SU-DHL-6 (cell line): ENCODE results near the gene ACTG1.

ENCODE experiments used
- H2AFZ ChIP-seq: fragments of 200-600 bp; sonication (generic); 2 replicates; pipeline ENCODE4 v1.6.1; 2014; ENCODE audit warnings: low read depth, mild to moderate bottlenecking, moderate library complexity, mixed read lengths, antibody characterized with exemption, low read length; ENCODE audit not compliant: severe bottlenecking
- H3F3A ChIP-seq: fragments of 200-600 bp; shearing (Covaris generic); 2 replicates; pipeline ENCODE4 v1.6.0; 2016; ENCODE audit warnings: antibody characterized with exemption, mild to moderate bottlenecking; ENCODE audit not compliant: insufficient read depth
- H3K27ac ChIP-seq: fragments of 200-600 bp; sonication (generic); 2 replicates; pipeline ENCODE4 v1.5.1; 2016; ENCODE audit warnings: low read depth, mild to moderate bottlenecking, low read length, moderate library complexity, mixed read lengths
- H3K27me3 ChIP-seq: fragments of 200-600 bp; sonication (generic), shearing (Covaris generic); 2 replicates; pipeline ENCODE4 v1.6.0; 2014; ENCODE audit warnings: mild to moderate bottlenecking, low read length
- H3K36me3 ChIP-seq: fragments of 200-600 bp; sonication (generic); 2 replicates; pipeline ENCODE4 v1.6.1; 2014; ENCODE audit warnings: mild to moderate bottlenecking, low read length, mixed read lengths
- H3K4me2 ChIP-seq: fragments of 300-600, 200-600 bp; shearing (Covaris generic), sonication (generic); 2 replicates; pipeline ENCODE4 v1.6.0; 2014; ENCODE audit warnings: low read length, low read depth, mild to moderate bottlenecking; ENCODE audit not compliant: poor library complexity, severe bottlenecking
- H3K4me3 ChIP-seq: fragments of 200-600 bp; sonication (generic); 2 replicates; pipeline ENCODE4 v1.5.1; 2014; ENCODE audit warnings: antibody characterized with exemption, low read length, mild to moderate bottlenecking, mixed read lengths; ENCODE audit not compliant: insufficient read depth, poor library complexity, severe bottlenecking
- H3K79me2 ChIP-seq: fragments of 200-600 bp; sonication (generic); 2 replicates; pipeline ENCODE4 v1.6.1; 2014; ENCODE audit warnings: mild to moderate bottlenecking, low read length, moderate library complexity; ENCODE audit not compliant: insufficient read depth
- H3K9ac ChIP-seq: fragments of 200-600 bp; sonication (generic); 2 replicates; pipeline ENCODE4 v1.7.0; 2014; ENCODE audit warnings: mild to moderate bottlenecking, low read length
- H3K9me2 ChIP-seq: fragments of 200-600 bp; sonication (generic); replicated peaks from 2 replicates; pipeline ENCODE4 v1.6.1; 2014; ENCODE audit warnings: low read length; ENCODE audit not compliant: insufficient read depth
- H3K9me3 ChIP-seq: fragments of 200-600 bp; sonication (generic); 2 replicates; pipeline ENCODE4 v1.6.1; 2014; ENCODE audit warnings: low read length, mixed read lengths; ENCODE audit not compliant: insufficient read depth
- H4K20me1 ChIP-seq: fragments of 200-600 bp; sonication (generic); 2 replicates; pipeline ENCODE4 v1.6.1; 2014; ENCODE audit warnings: low read depth, mild to moderate bottlenecking, antibody characterized with exemption, low read length, moderate library complexity, mixed read lengths
- CTCF ChIP-seq: fragments of 200-600 bp; sonication (generic); IDR thresholded peaks from one replicate; pipeline ENCODE4 v1.5.1; 2017; ENCODE audit warnings: antibody characterized with exemption, mild to moderate bottlenecking, low read length, moderate library complexity; ENCODE audit not compliant: insufficient read depth, poor library complexity, severe bottlenecking
- EZH2phosphoT487 ChIP-seq: fragments of 200-600 bp; sonication (generic), shearing (Covaris generic); conservative IDR thresholded peaks from 2 replicates; pipeline ENCODE4 v1.6.1; 2018; ENCODE audit warnings: mild to moderate bottlenecking, antibody characterized with exemption, low read length, moderate library complexity, mixed read lengths

ACTG1 gene

GRCh38 chr17:81468111-81468769, 44.4 kb downstream of the ACTG1 start:
- H3K27ac ChIP-seq = no peak overlapping the region
- H3K4me3 ChIP-seq = no peak overlapping the region
- H2AFZ ChIP-seq = no peak overlapping the region
- no peaks in the 10 kb centered on the region for H3F3A ChIP-seq
- H3K9ac ChIP-seq = no peak overlapping the region
- H3K9me3 ChIP-seq = no peaks in the 10 kb centered on the region
- no peaks in the 10 kb centered on the region for H3K79me2 ChIP-seq
- H3K4me2 ChIP-seq = no peak overlapping the region
- TF ChIP-seq CTCF (no peak), EZH2phosphoT487 (no peak)
- no peaks in the 10 kb centered on the region for H3K27me3 ChIP-seq
- H4K20me1 ChIP-seq = no peaks in the 10 kb centered on the region
- H3K9me2 ChIP-seq = no peaks in the 10 kb centered on the region
- H3K36me3 ChIP-seq = no peaks in the 10 kb centered on the region

GRCh38 chr17:81466564-81467472, 45.8 kb downstream of the ACTG1 start:
- Histone ChIP-seq H3K27ac (no peak overlapping the region), H3K79me2 (no peaks in the 10 kb centered on the region), H4K20me1 (no peaks in the 10 kb centered on the region), H3K9me3 (no peaks in the 10 kb centered on the region), H3K27me3 (no peaks in the 10 kb centered on the region), H3K4me3 (no peak overlapping the region), H3K4me2 (no peak overlapping the region), H3F3A (no peaks in the 10 kb centered on the region), H3K9me2 (no peaks in the 10 kb centered on the region), H3K36me3 (no peaks in the 10 kb centered on the region), H3K9ac (no peak overlapping the region), H2AFZ (no peak overlapping the region)
- TF ChIP-seq EZH2phosphoT487 (no peak), CTCF (no peak)

- no peaks in the 10 kb centered on the region for H4K20me1 ChIP-seq
- H3F3A ChIP-seq = no peaks in the 10 kb centered on the region
- H3K27ac ChIP-seq = no peak overlapping the region
- no peak overlapping the region for H3K4me2 ChIP-seq
- no peaks in the 10 kb centered on the region for H3K9me2 ChIP-seq
- no peaks in the 10 kb centered on the region for H3K36me3 ChIP-seq
- H3K4me3 ChIP-seq = no peak overlapping the region
- TF ChIP-seq EZH2phosphoT487 (no peak), CTCF (no peak)
- no peaks in the 10 kb centered on the region for H3K9me3 ChIP-seq
- no peaks in the 10 kb centered on the region for H3K27me3 ChIP-seq
- H3K79me2 ChIP-seq = no peaks in the 10 kb centered on the region
- H2AFZ ChIP-seq = no peak overlapping the region
- no peak overlapping the region for H3K9ac ChIP-seq
Measured at GRCh38 chr17:81465910-81466309, 46.7 kb downstream of the ACTG1 start.
